ENCODE data around the gene MCOLN3.
"Not testable (repeated sequence)": the region's sequence is repeated elsewhere in the genome, so short reads cannot be mapped to it uniquely, and the experiment has no call there.

Gene MCOLN3

DNA sequence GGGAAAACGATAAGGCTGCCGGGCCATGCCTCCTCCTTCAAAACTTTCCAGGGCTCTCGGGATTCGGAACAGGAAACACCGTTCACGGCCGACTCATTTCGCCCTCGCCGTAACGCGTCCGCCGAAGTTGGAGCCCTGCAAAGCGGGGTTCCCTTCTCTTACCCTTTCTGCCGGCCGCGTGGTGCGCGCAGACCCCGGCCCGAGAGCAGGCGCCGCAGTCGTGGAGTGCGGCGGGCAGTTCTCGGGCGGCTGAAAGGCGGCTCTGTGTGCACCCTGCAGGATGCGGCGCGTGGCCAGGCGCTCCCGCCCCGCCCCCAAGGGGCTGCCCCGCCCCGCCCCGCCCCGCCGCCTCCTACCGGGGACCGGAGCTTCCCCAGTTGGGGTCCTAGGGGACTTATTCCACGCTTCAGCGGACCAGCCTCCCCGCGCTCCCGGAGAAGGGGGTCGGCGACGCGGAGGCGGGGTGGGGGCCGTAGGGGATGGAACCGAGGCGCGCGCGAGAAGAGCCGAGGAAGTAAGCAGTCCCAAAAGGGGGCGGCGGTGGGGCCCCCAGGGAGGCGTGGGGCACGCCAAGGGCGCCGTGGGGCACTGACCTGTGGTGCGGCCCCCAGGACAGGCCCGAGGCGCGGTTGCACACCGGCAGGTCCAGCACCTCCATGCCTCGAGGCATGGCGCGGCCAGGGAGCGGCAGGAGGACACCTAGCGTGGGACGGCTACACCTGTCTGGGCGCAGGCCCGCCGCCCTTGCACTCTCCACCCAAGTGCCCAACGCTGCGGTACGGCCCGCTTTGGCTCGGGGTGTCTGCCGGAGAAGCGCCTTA, 51.2 kb downstream of the MCOLN3 start, which contains the start of gene MCOLN2:
Gene MCOLN2, minus strand, starts transcription at position 268 of the 821 bp plus-strand sequence. Its CDS starts 241 bp downstream, at position 27.
- H3K4me3 ChIP-seq = peak within 1 kb of the TSS; percentile 46 to 70 (median 55)
- H3K27ac ChIP-seq = peak within 1 kb of the TSS in 16 of 21 experiments; percentile 17 to 81 (median 52)

DNA sequence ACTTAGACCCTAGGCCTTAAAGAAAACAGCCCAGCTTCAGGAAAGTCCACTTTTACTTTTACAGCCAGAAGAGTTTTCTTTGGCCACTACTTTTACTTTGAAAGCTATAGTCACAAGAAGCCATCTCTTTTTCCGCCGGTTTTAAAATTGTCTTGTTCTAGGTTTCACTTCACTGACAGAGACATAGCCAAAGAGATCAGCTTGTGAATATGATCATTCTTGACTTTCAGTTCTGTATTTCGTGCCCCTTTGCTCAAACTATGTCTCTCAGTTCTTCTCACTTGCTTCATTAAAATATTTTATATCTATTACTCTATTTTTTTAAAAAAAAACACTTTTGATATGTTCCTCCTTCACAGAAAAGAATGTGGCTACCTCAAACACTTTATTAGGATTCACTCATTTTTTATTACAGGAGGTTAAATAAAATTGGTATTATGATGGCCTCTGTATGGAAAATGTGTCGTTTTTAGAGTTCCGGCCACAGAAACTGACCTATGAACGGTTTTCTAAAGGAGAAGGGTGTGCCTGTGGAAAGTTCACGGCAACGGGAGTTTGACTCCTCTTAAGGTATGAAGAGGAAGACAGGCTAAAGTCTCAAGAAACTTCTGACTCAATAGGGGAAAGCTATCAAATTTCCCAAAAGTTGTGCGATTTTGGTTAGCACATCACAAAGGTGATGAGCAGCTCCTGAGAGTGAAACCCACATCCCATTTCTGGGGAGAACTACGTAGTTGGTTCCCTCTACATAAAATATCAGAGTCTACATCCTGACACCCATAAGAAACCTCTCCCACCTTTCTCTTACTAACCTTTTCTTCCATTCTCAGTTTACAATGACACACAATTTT, 52.6 kb downstream of the MCOLN3 start:
- peak overlapping the region in 5 of 7 experiments; percentile 46 to 66 (median 55) for H3K4me3 ChIP-seq
- peak overlapping the region in 6 of 21 experiments; percentile 22 to 81 (median 50) for H3K27ac ChIP-seq

- peak overlapping the region in 3 of 21 experiments; percentile 5 to 48 (median 20) for H3K27ac ChIP-seq
- H3K4me3 ChIP-seq = no peak overlapping the region
Observed at GRCh38 chr1:84991097-84991920, 57.0 kb downstream of the MCOLN3 start.

GRCh38 chr1:84988588-84988987, 59.7 kb downstream of the MCOLN3 start:
- Histone ChIP-seq H3K4me3 (no peak overlapping the region), H3K27ac (peak overlapping the region in 2 of 21 experiments; percentile 5 to 8)

GRCh38 chr1:84986561-84986960, 61.7 kb downstream of the MCOLN3 start:
- not testable (repeated sequence) for H3K27ac ChIP-seq, H3K4me3 ChIP-seq

DNA sequence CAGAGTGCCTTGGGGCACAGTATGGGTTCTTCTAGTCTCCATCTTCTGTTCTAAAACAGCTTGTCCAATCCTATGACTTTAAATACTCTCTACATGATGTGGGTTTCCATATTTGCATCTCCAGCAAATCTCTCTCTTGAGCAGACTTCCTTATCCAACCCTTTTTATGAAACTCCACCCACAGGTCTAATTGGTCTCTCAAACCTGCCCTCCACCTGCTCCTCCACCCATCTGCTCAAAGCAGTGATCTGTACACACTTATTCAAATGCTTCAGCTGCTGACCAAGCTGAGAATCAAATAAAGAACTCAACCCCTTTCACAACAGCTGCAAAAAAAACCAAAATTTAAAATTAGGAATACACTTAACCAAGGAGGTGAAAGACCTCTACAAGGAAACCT, 62.9 kb downstream of the MCOLN3 start:
- H3K4me3 ChIP-seq = no peak overlapping the region
- no peak overlapping the region for H3K27ac ChIP-seq

GRCh38 chr1:84982395-84982794, 65.9 kb downstream of the MCOLN3 start:
- Histone ChIP-seq H3K4me3 (no peak overlapping the region), H3K27ac (no peak overlapping the region)

DNA sequence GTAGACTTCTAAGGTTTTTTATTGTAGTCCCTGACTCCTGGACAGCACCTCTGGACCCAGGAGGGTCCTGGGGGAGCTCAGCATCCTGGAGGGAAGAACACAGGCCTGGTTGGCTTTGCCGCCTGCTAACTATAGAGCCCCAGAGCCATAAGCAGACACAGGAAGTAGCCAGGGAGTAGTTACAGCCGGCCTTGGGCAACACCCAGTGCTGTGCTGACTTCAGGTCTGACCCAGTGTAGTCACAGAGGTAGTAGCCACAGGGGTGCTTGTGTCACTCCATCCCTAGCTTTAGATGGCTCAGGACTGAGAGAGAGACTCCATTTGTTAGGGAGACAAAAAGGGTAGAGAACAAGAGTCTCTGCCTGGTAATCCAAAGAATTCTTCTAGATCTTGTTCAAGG, 73.3 kb downstream of the MCOLN3 start:
- H3K27ac ChIP-seq = no peak overlapping the region
- no peak overlapping the region for H3K4me3 ChIP-seq

DNA sequence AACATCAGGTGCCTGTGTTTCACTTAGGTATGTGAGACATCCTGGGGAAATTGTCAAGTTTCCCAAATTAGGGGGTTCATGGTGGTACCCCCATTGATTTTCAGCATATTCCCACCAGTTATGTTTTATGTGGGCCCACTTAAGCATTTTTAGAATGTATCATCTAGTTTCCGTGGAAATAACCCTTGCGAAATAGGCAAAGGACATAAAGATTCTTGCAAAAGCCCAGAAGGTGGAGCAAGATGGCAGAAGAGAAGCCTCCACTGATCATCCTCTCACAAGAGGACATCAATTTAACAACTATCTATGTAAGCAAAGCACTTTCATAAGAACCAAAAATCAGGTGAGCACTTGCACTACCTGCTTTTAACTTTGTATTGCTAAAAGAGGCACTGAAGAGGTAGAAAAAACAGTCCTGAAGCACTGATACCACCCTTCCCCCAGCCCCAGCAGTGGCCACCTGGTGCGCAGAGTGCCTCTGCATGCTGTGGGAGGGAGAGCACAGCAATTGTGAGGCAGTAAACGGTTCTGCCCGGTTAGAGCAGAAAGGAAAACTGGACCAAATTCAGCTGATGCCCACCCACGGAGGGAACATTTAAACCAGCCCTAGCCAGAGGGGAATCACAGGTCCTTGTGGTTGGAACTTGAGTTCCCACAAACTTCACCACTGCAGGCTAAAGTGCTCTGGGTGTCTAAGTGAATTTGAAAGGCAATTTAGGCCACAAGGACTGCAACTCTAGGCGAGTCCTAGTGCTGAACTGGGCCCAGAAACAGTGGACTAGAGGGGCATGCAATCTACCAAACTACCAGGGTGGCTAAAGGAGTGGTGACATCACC, 74.6 kb downstream of the MCOLN3 start:
- Histone ChIP-seq H3K27ac (peak overlapping the region in 2 of 21 experiments; percentile 8 to 42), H3K4me3 (no peak overlapping the region)

DNA sequence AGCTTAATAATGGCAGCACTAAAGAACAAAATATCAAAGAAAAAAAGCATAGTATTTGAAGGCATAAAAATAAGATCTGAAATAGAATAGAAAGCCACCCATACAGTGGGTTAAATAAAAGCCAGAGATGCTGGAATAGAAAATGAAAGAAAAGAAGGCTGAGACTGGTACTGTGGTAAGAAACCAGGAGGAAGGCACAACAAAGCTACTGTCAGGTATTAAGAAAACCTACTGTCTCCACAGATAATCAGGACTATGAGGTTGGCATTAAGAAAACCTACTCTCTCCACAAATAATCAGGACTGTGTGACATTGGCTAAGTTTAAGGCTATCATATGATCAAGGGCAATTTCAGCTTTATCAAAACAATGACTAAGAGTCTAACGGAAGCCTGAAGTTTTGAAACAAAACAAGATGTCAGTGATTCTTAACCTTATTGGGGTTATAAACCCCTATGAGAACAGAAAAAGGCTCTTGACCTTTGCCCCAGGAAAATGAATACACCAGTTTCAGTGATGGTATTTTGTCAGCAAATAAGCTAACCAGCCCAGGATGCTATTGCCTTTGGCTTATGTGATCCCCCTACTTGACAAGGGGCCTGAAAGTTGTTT, 75.8 kb downstream of the MCOLN3 start:
- no peak overlapping the region for H3K4me3 ChIP-seq
- peak overlapping the region in 1 of 21 experiments; percentile 67 for H3K27ac ChIP-seq

DNA sequence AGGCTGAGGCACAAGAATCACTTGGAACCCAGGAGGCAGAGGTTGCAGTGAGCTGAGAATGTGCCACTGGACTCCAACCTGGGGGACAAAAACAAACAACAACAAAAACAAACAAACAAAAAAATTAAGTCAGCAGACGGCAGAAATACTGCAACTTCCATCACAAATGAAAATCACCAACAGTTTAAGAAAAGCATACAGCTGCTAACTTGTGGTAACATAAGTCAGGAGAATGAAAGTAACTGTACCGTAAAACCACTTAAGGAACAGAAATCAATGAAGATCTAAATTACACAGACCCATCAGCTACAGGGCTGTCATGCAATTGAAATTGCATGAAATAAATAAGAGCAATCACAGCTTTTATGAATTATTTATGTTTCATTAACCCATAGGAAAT, 76.3 kb downstream of the MCOLN3 start:
- Histone ChIP-seq H3K4me3 (no peak overlapping the region), H3K27ac (peak overlapping the region in 1 of 21 experiments; percentile 67)

GRCh38 chr1:84969489-84970250, 78.6 kb downstream of the MCOLN3 start:
- Histone ChIP-seq H3K4me3 (no peak overlapping the region), H3K27ac (no peak overlapping the region)

DNA sequence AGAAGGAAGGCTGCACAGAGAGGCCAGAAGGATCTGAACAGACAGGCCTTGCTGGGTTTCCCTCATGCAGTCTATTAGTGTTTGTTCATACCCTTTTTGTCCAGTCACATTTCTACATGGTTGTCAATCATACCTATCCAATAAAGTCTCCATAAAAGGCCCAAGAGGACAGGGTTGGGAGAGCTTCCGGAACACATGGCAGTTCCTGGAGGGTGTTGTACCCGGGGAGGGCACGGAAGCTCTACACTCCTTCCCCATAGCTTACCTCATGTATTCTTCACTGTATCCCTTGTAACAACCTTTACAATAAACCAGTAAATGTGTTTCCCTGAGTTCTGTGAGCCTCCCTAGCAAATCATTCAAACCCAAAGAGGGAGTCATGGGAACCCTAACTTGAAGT, 79.4 kb downstream of the MCOLN3 start:
- Histone ChIP-seq H3K27ac (no peak overlapping the region), H3K4me3 (no peak overlapping the region)

- Histone ChIP-seq H3K4me3 (no peak overlapping the region), H3K27ac (no peak overlapping the region)
Observed at GRCh38 chr1:84968101-84968500, 80.2 kb downstream of the MCOLN3 start.
